H1 (cell line): ENCODE data around the gene MRFAP1. TPM values are rescaled to one million over a fixed set of nuclear protein-coding genes. Genes with fewer than 3 reads are reported as not detected.

Source experiments
- CTCF ChIA-PET: fragments of 300-600 bp; sonication (Branson Sonifier 250); formaldehyde crosslinking; loops from one replicate; lab custom pipeline; 2021; ENCODE audit not compliant: partially characterized antibody; lab: Charles Lee
- POLR2A ChIA-PET: fragments of 300-600 bp; sonication (Branson Sonifier 250); formaldehyde crosslinking; loops from one replicate; lab custom pipeline; 2021; ENCODE audit warnings: inconsistent platforms; ENCODE audit not compliant: partially characterized antibody; lab: Charles Lee
- DNase-seq, 2 experiments: peaks; one replicate each; pipeline versions ENCODE4 v3.0.0 to v3.0.0-alpha.2; 2010 to 2022; ENCODE audit warnings: low spot score in 2 of 2, low read depth in 1 of 2, mixed read lengths in 1 of 2
- FAIRE-seq: peaks from 2 replicates; lab custom pipeline; 2011; peaks lifted over from hg19 to GRCh38; lab: Jason Lieb, UNC
- H2AFZ ChIP-seq: 2 replicates; pipeline ENCODE4 v1.8.1; 2012; ENCODE audit warnings: low read length, inconsistent platforms
- H2AK5ac ChIP-seq: 2 replicates; pipeline ENCODE4 v1.6.1; 2013; ENCODE audit warnings: low read depth, low read length
- H2BK120ac ChIP-seq: replicated peaks from 2 replicates; pipeline ENCODE3; 2013; ENCODE audit warnings: low read depth, low read length, inconsistent platforms
- H2BK12ac ChIP-seq: 2 replicates; pipeline ENCODE4 v1.6.1; 2013; ENCODE audit warnings: low read depth, low read length
- H2BK15ac ChIP-seq: 2 replicates; pipeline ENCODE4 v1.6.1; 2013; ENCODE audit warnings: low read length
- H2BK20ac ChIP-seq: 2 replicates; pipeline ENCODE4 v1.6.1; 2013; ENCODE audit warnings: low read length
- H2BK5ac ChIP-seq: 2 replicates; pipeline ENCODE4 v1.6.1; 2013; ENCODE audit warnings: low read depth, low read length
- H3K14ac ChIP-seq: 2 replicates; pipeline ENCODE4 v1.6.1; 2013; ENCODE audit warnings: inconsistent platforms; ENCODE audit not compliant: insufficient read length
- H3K18ac ChIP-seq: 2 replicates; pipeline ENCODE4 v1.6.1; 2013; ENCODE audit warnings: low read length; ENCODE audit errors: extremely low read depth
- H3K23ac ChIP-seq: 2 replicates; pipeline ENCODE4 v1.6.1; 2013; ENCODE audit warnings: inconsistent platforms; ENCODE audit not compliant: insufficient read length
- H3K23me2 ChIP-seq: 2 replicates; pipeline ENCODE4 v1.6.1; 2013; ENCODE audit warnings: low read depth, low read length
- H3K27ac ChIP-seq: 2 replicates; pipeline ENCODE4 v1.6.1; 2011; ENCODE audit warnings: low read depth, low read length, inconsistent platforms
- H3K27me3 ChIP-seq, 4 experiments: replicated peaks in 1 of 4; 1 replicate in 1 of 4; 2 replicates in 3 of 4; pipeline versions ENCODE4 v1.6.1 to v1.8.1; 2011 to 2013; ENCODE audit warnings: low read length in 3 of 4, mild to moderate bottlenecking in 3 of 4, inconsistent platforms in 2 of 4, mixed read lengths in 2 of 4, moderate library complexity in 1 of 4; ENCODE audit not compliant: control insufficient read depth in 3 of 4, insufficient read depth in 3 of 4; ENCODE audit errors: extremely low read depth in 1 of 4
- H3K36me3 ChIP-seq, 4 experiments: 2 replicates each; pipeline versions ENCODE4 v1.6.1 to v1.8.1; 2011 to 2013; ENCODE audit warnings: mild to moderate bottlenecking in 4 of 4, low read length in 3 of 4, moderate library complexity in 2 of 4, control low read depth in 1 of 4, inconsistent platforms in 1 of 4; ENCODE audit not compliant: insufficient read depth in 4 of 4, control insufficient read depth in 2 of 4
- H3K4ac ChIP-seq: replicated peaks from 2 replicates; pipeline ENCODE3; 2013; ENCODE audit warnings: low read length, low read depth, mixed read lengths, inconsistent platforms; ENCODE audit not compliant: insufficient read length
- H3K4me1 ChIP-seq, 4 experiments: replicated peaks in 1 of 4; 1 replicate in 1 of 4; 2 replicates in 3 of 4; pipeline versions ENCODE4 v1.6.1 to v1.8.1; 2011 to 2013; ENCODE audit warnings: low read length in 3 of 4, inconsistent platforms in 2 of 4, mixed read lengths in 1 of 4; ENCODE audit not compliant: insufficient read depth in 4 of 4, control insufficient read depth in 3 of 4
- H3K4me2 ChIP-seq, 2 experiments: 2 replicates each; pipeline versions ENCODE4 v1.6.1 to v1.8.1; 2011 to 2013; ENCODE audit warnings: low read depth in 2 of 2, low read length in 2 of 2, control low read depth in 1 of 2, inconsistent platforms in 1 of 2, mild to moderate bottlenecking in 1 of 2; ENCODE audit not compliant: insufficient read depth in 1 of 2
- H3K4me3 ChIP-seq, 4 experiments: fragments of 200-600, 300-600 bp in 1 of 4; sonication (generic), shearing (Covaris generic), sonication (Bioruptor Twin) in 1 of 4; 2 replicates each; pipeline versions ENCODE4 v1.5.1 to v1.8.1; 2011 to 2016; ENCODE audit warnings: low read length in 4 of 4, low read depth in 3 of 4, control low read depth in 2 of 4, inconsistent platforms in 2 of 4, mild to moderate bottlenecking in 2 of 4, mixed read lengths in 1 of 4, moderate library complexity in 1 of 4; ENCODE audit not compliant: insufficient read depth in 2 of 4; ENCODE audit errors: extremely low read depth in 1 of 4
- H3K56ac ChIP-seq: replicated peaks from 2 replicates; pipeline ENCODE3; 2013; ENCODE audit warnings: low read depth, mild to moderate bottlenecking, mixed read lengths, low read length, inconsistent platforms; ENCODE audit not compliant: insufficient read length
- H3K79me1 ChIP-seq: 2 replicates; pipeline ENCODE4 v1.6.1; 2013; ENCODE audit warnings: low read depth, low read length, control low read depth
- H3K79me2 ChIP-seq, 2 experiments: 2 replicates each; pipeline versions ENCODE4 v1.6.1 to v1.8.1; 2012 to 2013; ENCODE audit warnings: low read length in 2 of 2, mild to moderate bottlenecking in 2 of 2, inconsistent platforms in 1 of 2; ENCODE audit not compliant: insufficient read depth in 2 of 2, control insufficient read depth in 1 of 2
- H3K9ac ChIP-seq, 4 experiments: replicated peaks in 1 of 4; 1 replicate in 1 of 4; 2 replicates in 3 of 4; pipeline versions ENCODE4 v1.6.1 to v1.8.1; 2011 to 2013; ENCODE audit warnings: low read depth in 3 of 4, low read length in 3 of 4, control low read depth in 2 of 4, mild to moderate bottlenecking in 2 of 4, moderate library complexity in 2 of 4, inconsistent platforms in 1 of 4; ENCODE audit errors: extremely low read depth in 1 of 4
- H3K9me3 ChIP-seq, 2 experiments: 2 replicates each; pipeline versions ENCODE4 v1.6.1 to v1.8.1; 2012 to 2013; ENCODE audit warnings: mild to moderate bottlenecking in 2 of 2, moderate library complexity in 2 of 2, control low read depth in 1 of 2, inconsistent platforms in 1 of 2, low read depth in 1 of 2, low read length in 1 of 2, mixed read lengths in 1 of 2; ENCODE audit not compliant: insufficient read depth in 2 of 2
- H4K20me1 ChIP-seq, 2 experiments: replicated peaks in 1 of 2; 2 replicates each; pipeline versions ENCODE3 to v1.8.1; 2011 to 2013; ENCODE audit warnings: inconsistent platforms in 2 of 2, low read length in 2 of 2, mild to moderate bottlenecking in 1 of 2; ENCODE audit not compliant: insufficient read depth in 2 of 2, control insufficient read depth in 1 of 2
- H4K5ac ChIP-seq: 2 replicates; pipeline ENCODE4 v1.6.1; 2013; ENCODE audit warnings: low read length, low read depth, mixed read lengths, inconsistent platforms; ENCODE audit not compliant: insufficient read length
- H4K8ac ChIP-seq: 2 replicates; pipeline ENCODE4 v1.8.0; 2013; ENCODE audit warnings: mild to moderate bottlenecking, moderate library complexity, low read length, inconsistent platforms; ENCODE audit not compliant: insufficient read depth; ENCODE audit errors: extremely low read depth
- H4K91ac ChIP-seq: replicated peaks from 2 replicates; pipeline ENCODE3; 2013; ENCODE audit warnings: low read length, mixed read lengths, inconsistent platforms; ENCODE audit not compliant: insufficient read length
- SUZ12 ChIP-seq: fragments of 200-600 bp; sonication (generic); IDR thresholded peaks from 2 replicates; pipeline ENCODE4 v1.6.1; 2012; ENCODE audit warnings: mild to moderate bottlenecking, inconsistent platforms, low read length, moderate library complexity, mixed read lengths
- WGBS, 2 experiments: shearing (Covaris generic) in 1 of 2; methylation state at CpG; one replicate each; pipeline versions ENCODE4 v1.1.6 to v1.1.7; 2013 to 2015; ENCODE audit warnings: low lambda C conversion rate in 2 of 2, mixed read lengths in 2 of 2, inconsistent platforms in 1 of 2, low coverage in 1 of 2, missing lambda C conversion rate in 1 of 2; ENCODE audit not compliant: insufficient replicate concordance in 2 of 2, insufficient coverage in 1 of 2, insufficient read length in 1 of 2; ENCODE audit errors: extremely low coverage in 1 of 2, missing lambda C conversion rate in 1 of 2; 5-methylcytosine and 5-hydroxymethylcytosine counted together
- polyA plus RNA-seq, 7 experiments: library from polyadenylated mRNA; depleted of rRNA in 3 of 7; stranded (reverse) in 5 of 7; unstranded in 2 of 7; fragments of >200 nt in 5 of 7; fragments of 200-250 nt in 2 of 7; gene quantifications; 1 replicate in 5 of 7; 2 replicates in 1 of 7; 4 replicates in 1 of 7; pipeline versions ENCODE4 v1.2.1 to v1.2.3, GENCODE V29; 2011 to 2013; ENCODE audit warnings: missing spikeins in 2 of 7, mixed read lengths in 2 of 7
- total RNA-seq: library from RNA; stranded (reverse); fragmentation: NEBNext Ultra II Directional; extraction: Animal tissue kit (Norgen Biotek cat#: 25700); gene quantifications from 2 replicates; pipeline ENCODE4 v1.2.1, GENCODE V29; 2021

The MRFAP1 gene
- total and polyA plus RNA-seq, 2 of the 8 experiments (the other 6 are each of a cell fraction or from before 2014, with no cell fraction given): 108 to 307 TPM

- Histone ChIP-seq H3K79me1 (no peaks in the 10 kb centered on the region), H2BK15ac (no peak overlapping the region), H3K9ac (no peak overlapping the region), H2BK12ac (no peak overlapping the region), H2BK120ac (no peak overlapping the region), H3K27me3 (no peaks in the 10 kb centered on the region), H4K20me1 (peaks cover 0 to 5% of the 10 kb centered on the region in 2 experiments), H3K23me2 (peaks cover 2% of the 10 kb centered on the region; the same call in 1 of the 2 replicates), H3K9me3 (peaks cover 5 to 7% of the 10 kb centered on the region in 2 experiments; a peak in 3 of 4 replicates), H3K56ac (no peak overlapping the region), H2BK5ac (no peak overlapping the region), H4K5ac (no peak overlapping the region), H3K36me3 (peaks cover 0 to 7% (median 2%) of the 10 kb centered on the region in 4 experiments; a peak in 3 of 8 replicates), H2AFZ (no peak overlapping the region), H2BK20ac (no peak overlapping the region), H3K18ac (no peak overlapping the region), H4K8ac (no peak overlapping the region), H4K91ac (no peak overlapping the region), H3K14ac (no peak overlapping the region), H3K4me3 (no peak overlapping the region), H3K4me2 (no peak overlapping the region), H2AK5ac (no peak overlapping the region), H3K23ac (no peak overlapping the region), H3K4ac (no peak overlapping the region), H3K27ac (no peak overlapping the region), H3K79me2 (no peaks in the 10 kb centered on the region), H3K4me1 (no peaks in the 10 kb centered on the region; a peak in 2 of 7 replicates)
- WGBS, 2 experiments: 90% methylated on average over 10 of the region's 10 CpGs; no CpG with 5 or more reads in 1 of the 2 experiments
- ChIA-PET POLR2A (no interaction called here), CTCF (interaction anchor here (0.6 to 3.5 kb wide), 7 partner anchors 9 to 356 kb away, joined by 3 to 11 read pairs (median 3); no protein-coding TSS in a partner anchor)
- no peak for DNase-seq
- no peak for FAIRE-seq
- no peak for TF ChIP-seq SUZ12
Measured at GRCh38 chr4:6606465-6607235, 33.8 kb upstream of the MRFAP1 start.
